ENCODE measurements around the gene PTPMT1.
"Not testable (repeated sequence)": the region's sequence is repeated elsewhere in the genome, so short reads cannot be mapped to it uniquely, and the experiment has no call there.

PTPMT1 gene

GRCh38 chr11:47565340-47566148 is at the start of gene PTPMT1:
TSS of gene PTPMT1 (plus strand) at chr11:47565599. CDS start at chr11:47565623, 24 bp downstream.
- Histone ChIP-seq H3K4me3 (ENCODE audit: low read depth, low read length) (peak within 1 kb of the TSS; percentile 77), H3K9ac (ENCODE audit: low read length) (peak within 1 kb of the TSS; percentile 97), H3K36me3 (ENCODE audit: control insufficient read depth, insufficient read depth, low read length) (peaks cover 21% of the 10 kb centered on the region), H3K9me3 (ENCODE audit: control insufficient read depth, insufficient read depth, low read depth, low read length) (no peaks in the 10 kb centered on the region), H3K27me3 (ENCODE audit: control insufficient read depth, insufficient read depth, low read length) (no peaks in the 10 kb centered on the region), H3K4me1 (ENCODE audit: control insufficient read depth, insufficient read depth, low read length) (peaks cover 9% of the 10 kb centered on the region; the same call in 1 of the 2 replicates), H3K27ac (ENCODE audit: low read depth, low read length) (peak within 1 kb of the TSS; percentile 84; the same call in 1 of the 2 replicates)

- Histone ChIP-seq H3K4me3 (ENCODE audit: low read depth, low read length) (no peak overlapping the region), H3K9me3 (ENCODE audit: control insufficient read depth, insufficient read depth, low read depth, low read length) (no peaks in the 10 kb centered on the region), H3K9ac (ENCODE audit: low read length) (no peak overlapping the region), H3K27me3 (ENCODE audit: control insufficient read depth, insufficient read depth, low read length) (no peaks in the 10 kb centered on the region), H3K4me1 (ENCODE audit: control insufficient read depth, insufficient read depth, low read length) (peaks cover 43% of the 10 kb centered on the region), H3K27ac (ENCODE audit: low read depth, low read length) (no peak overlapping the region), H3K36me3 (ENCODE audit: control insufficient read depth, insufficient read depth, low read length) (no peaks in the 10 kb centered on the region)
Observed at GRCh38 chr11:47516155-47516554, 49.2 kb upstream of the PTPMT1 start.

GRCh38 chr11:47516984-47517853 is 48.2 kb upstream of the PTPMT1 start:
- Histone ChIP-seq H3K27me3 (ENCODE audit: control insufficient read depth, insufficient read depth, low read length) (no peaks in the 10 kb centered on the region), H3K9me3 (ENCODE audit: control insufficient read depth, insufficient read depth, low read depth, low read length) (no peaks in the 10 kb centered on the region), H3K4me3 (ENCODE audit: low read depth, low read length) (no peak overlapping the region), H3K9ac (ENCODE audit: low read length) (no peak overlapping the region), H3K27ac (ENCODE audit: low read depth, low read length) (no peak overlapping the region), H3K4me1 (ENCODE audit: control insufficient read depth, insufficient read depth, low read length) (peaks cover 43% of the 10 kb centered on the region), H3K36me3 (ENCODE audit: control insufficient read depth, insufficient read depth, low read length) (no peaks in the 10 kb centered on the region)

GRCh38 chr11:47518212-47518964 is 47.0 kb upstream of the PTPMT1 start:
- Histone ChIP-seq H3K36me3 (ENCODE audit: control insufficient read depth, insufficient read depth, low read length) (no peaks in the 10 kb centered on the region), H3K27me3 (ENCODE audit: control insufficient read depth, insufficient read depth, low read length) (no peaks in the 10 kb centered on the region), H3K27ac (ENCODE audit: low read depth, low read length) (no peak overlapping the region), H3K4me1 (ENCODE audit: control insufficient read depth, insufficient read depth, low read length) (peaks cover 37% of the 10 kb centered on the region), H3K4me3 (ENCODE audit: low read depth, low read length) (no peak overlapping the region), H3K9me3 (ENCODE audit: control insufficient read depth, insufficient read depth, low read depth, low read length) (no peaks in the 10 kb centered on the region), H3K9ac (ENCODE audit: low read length) (no peak overlapping the region)

- no peak overlapping the region for H3K27ac ChIP-seq (ENCODE audit: low read depth, low read length)
- H3K4me1 ChIP-seq (ENCODE audit: control insufficient read depth, insufficient read depth, low read length), result peaks cover 45% of the 10 kb centered on the region
- H3K36me3 ChIP-seq (ENCODE audit: control insufficient read depth, insufficient read depth, low read length), result no peaks in the 10 kb centered on the region; the same call in 1 of the 2 replicates
- no peaks in the 10 kb centered on the region for H3K9me3 ChIP-seq (ENCODE audit: control insufficient read depth, insufficient read depth, low read depth, low read length)
- H3K9ac ChIP-seq (ENCODE audit: low read length), result peak overlapping the region; percentile 2
- peak overlapping the region; percentile 19; the same call in 1 of the 2 replicates for H3K4me3 ChIP-seq (ENCODE audit: low read depth, low read length)
- H3K27me3 ChIP-seq (ENCODE audit: control insufficient read depth, insufficient read depth, low read length), result no peaks in the 10 kb centered on the region
Observed at GRCh38 chr11:47523490-47524225, 41.7 kb upstream of the PTPMT1 start.

- peaks cover 40% of the 10 kb centered on the region for H3K4me1 ChIP-seq (ENCODE audit: control insufficient read depth, insufficient read depth, low read length)
Observed at GRCh38 chr11:47524291-47524874, 41.0 kb upstream of the PTPMT1 start.

GRCh38 chr11:47526032-47526431 is 39.4 kb upstream of the PTPMT1 start:
- H3K27me3 ChIP-seq (ENCODE audit: control insufficient read depth, insufficient read depth, low read length); H3K9ac ChIP-seq (ENCODE audit: low read length); H3K4me3 ChIP-seq (ENCODE audit: low read depth, low read length); H3K36me3 ChIP-seq (ENCODE audit: control insufficient read depth, insufficient read depth, low read length); H3K27ac ChIP-seq (ENCODE audit: low read depth, low read length); H3K9me3 ChIP-seq (ENCODE audit: control insufficient read depth, insufficient read depth, low read depth, low read length): not testable (repeated sequence)
- peaks cover 32% of the 10 kb centered on the region for H3K4me1 ChIP-seq (ENCODE audit: control insufficient read depth, insufficient read depth, low read length)

More at GRCh38 chr11:47524291-47524874, 41.0 kb upstream of the PTPMT1 start:
- no peaks in the 10 kb centered on the region for H3K27me3 ChIP-seq (ENCODE audit: control insufficient read depth, insufficient read depth, low read length)
- peak overlapping the region; percentile 32 for H3K27ac ChIP-seq (ENCODE audit: low read depth, low read length)
- H3K9me3 ChIP-seq (ENCODE audit: control insufficient read depth, insufficient read depth, low read depth, low read length), result no peaks in the 10 kb centered on the region
- no peaks in the 10 kb centered on the region; the same call in 1 of the 2 replicates for H3K36me3 ChIP-seq (ENCODE audit: control insufficient read depth, insufficient read depth, low read length)
- peak overlapping the region; percentile 7 for H3K9ac ChIP-seq (ENCODE audit: low read length)
- peak overlapping the region; percentile 19; the same call in 1 of the 2 replicates for H3K4me3 ChIP-seq (ENCODE audit: low read depth, low read length)

GRCh38 chr11:47527186-47527585 is 38.2 kb upstream of the PTPMT1 start:
- Histone ChIP-seq H3K27me3 (ENCODE audit: control insufficient read depth, insufficient read depth, low read length) (no peaks in the 10 kb centered on the region), H3K27ac (ENCODE audit: low read depth, low read length) (no peak overlapping the region; the same call in 1 of the 2 replicates), H3K9me3 (ENCODE audit: control insufficient read depth, insufficient read depth, low read depth, low read length) (no peaks in the 10 kb centered on the region), H3K4me1 (ENCODE audit: control insufficient read depth, insufficient read depth, low read length) (peaks cover 35% of the 10 kb centered on the region), H3K9ac (ENCODE audit: low read length) (no peak overlapping the region), H3K4me3 (ENCODE audit: low read depth, low read length) (no peak overlapping the region), H3K36me3 (ENCODE audit: control insufficient read depth, insufficient read depth, low read length) (no peaks in the 10 kb centered on the region; the same call in 1 of the 2 replicates)

- no peak overlapping the region for H3K27ac ChIP-seq (ENCODE audit: low read depth, low read length)
- H3K4me3 ChIP-seq (ENCODE audit: low read depth, low read length), result no peak overlapping the region
- no peaks in the 10 kb centered on the region for H3K27me3 ChIP-seq (ENCODE audit: control insufficient read depth, insufficient read depth, low read length)
- no peak overlapping the region for H3K9ac ChIP-seq (ENCODE audit: low read length)
- no peaks in the 10 kb centered on the region for H3K9me3 ChIP-seq (ENCODE audit: control insufficient read depth, insufficient read depth, low read depth, low read length)
- no peaks in the 10 kb centered on the region; the same call in 1 of the 2 replicates for H3K36me3 ChIP-seq (ENCODE audit: control insufficient read depth, insufficient read depth, low read length)
- peaks cover 16% of the 10 kb centered on the region for H3K4me1 ChIP-seq (ENCODE audit: control insufficient read depth, insufficient read depth, low read length)
Observed at GRCh38 chr11:47529951-47530350, 35.4 kb upstream of the PTPMT1 start.

GRCh38 chr11:47530721-47531120 is 34.7 kb upstream of the PTPMT1 start:
- not testable (repeated sequence) for H3K9me3 ChIP-seq (ENCODE audit: control insufficient read depth, insufficient read depth, low read depth, low read length); H3K4me1 ChIP-seq (ENCODE audit: control insufficient read depth, insufficient read depth, low read length); H3K27me3 ChIP-seq (ENCODE audit: control insufficient read depth, insufficient read depth, low read length); H3K27ac ChIP-seq (ENCODE audit: low read depth, low read length); H3K9ac ChIP-seq (ENCODE audit: low read length); H3K4me3 ChIP-seq (ENCODE audit: low read depth, low read length); H3K36me3 ChIP-seq (ENCODE audit: control insufficient read depth, insufficient read depth, low read length)

Data from HUES6 (cell line).